AG09319 (cell line): Measurements from ENCODE around the gene DHRSX.
"Not testable (repeated sequence)": the region's sequence is repeated elsewhere in the genome, so short reads cannot be mapped to it uniquely, and the experiment has no call there.

Experiments used
- DNase-seq: peaks from one replicate; pipeline ENCODE4 v3.0.0-alpha.2; 2010; ENCODE audit warnings: low read depth; ENCODE audit errors: extremely low read depth
- CTCF ChIP-seq: IDR thresholded peaks from 2 replicates; pipeline ENCODE4 v1.5.1; 2011; ENCODE audit warnings: low read depth, mild to moderate bottlenecking, inconsistent platforms, low read length, moderate library complexity

The DHRSX gene

GRCh38 chrX:2542826-2543521, 42.2 kb upstream of the DHRSX start:
- TF ChIP-seq CTCF, result no peak
- DNase-seq, result no peak

- DNase-seq, result no peak
- TF ChIP-seq CTCF, result no peak
Measured at GRCh38 chrX:2541603-2542002, 40.8 kb upstream of the DHRSX start.

- TF ChIP-seq CTCF, result no peak
- DNase-seq, result no peak
Measured at GRCh38 chrX:2540426-2540947, 39.7 kb upstream of the DHRSX start.

- TF ChIP-seq CTCF, result no peak
- DNase-seq, result no peak
Measured at GRCh38 chrX:2539586-2539985, 38.8 kb upstream of the DHRSX start.

- no peak for DNase-seq
- no peak for TF ChIP-seq CTCF
Measured at GRCh38 chrX:2538031-2538757, 37.4 kb upstream of the DHRSX start.

- no peak for DNase-seq
- no peak for TF ChIP-seq CTCF
Measured at GRCh38 chrX:2536974-2537373, 36.2 kb upstream of the DHRSX start.

- no peak for TF ChIP-seq CTCF
- DNase-seq, result no peak
Measured at GRCh38 chrX:2536141-2536540, 35.4 kb upstream of the DHRSX start.

- DNase-seq, result not testable (repeated sequence)
Measured at GRCh38 chrX:2534261-2535021, 33.7 kb upstream of the DHRSX start.
